Calu3 (cell line): ENCODE data around the gene CNKSR1. TPM values are rescaled to one million over a fixed set of nuclear protein-coding genes. Genes with fewer than 3 reads are reported as not detected.

ENCODE experiments used
- BruUV-seq: library from RNA; stranded (reverse); fragments of 400-500 nt; replicated peaks from 2 replicates; lab custom pipeline; 2021; lab: Mats Ljungman, UMichigan
- CTCF ChIA-PET: fragments of 300-600 bp; sonication (Branson Sonifier 250); formaldehyde crosslinking; loops from one replicate; lab custom pipeline; 2022; ENCODE audit warnings: antibody characterized with exemption; lab: Charles Lee
- DNase-seq: peaks from one replicate; pipeline ENCODE4 v3.0.0; 2022
- H3K27ac Mint-ChIP-seq: one replicate; pipeline ENCODE4 v1.8.0; 2022; ENCODE audit warnings: mixed read lengths; ENCODE audit not compliant: unreplicated experiment
- H3K27me3 Mint-ChIP-seq: one replicate; pipeline ENCODE4 v1.8.0; 2022; ENCODE audit warnings: mixed read lengths; ENCODE audit not compliant: unreplicated experiment
- H3K36me3 Mint-ChIP-seq: one replicate; pipeline ENCODE4 v1.8.0; 2022; ENCODE audit warnings: mild to moderate bottlenecking, moderate library complexity, mixed read lengths; ENCODE audit not compliant: insufficient read depth, unreplicated experiment
- H3K4me1 Mint-ChIP-seq: one replicate; pipeline ENCODE4 v1.8.0; 2022; ENCODE audit warnings: mild to moderate bottlenecking, low read depth, mixed read lengths; ENCODE audit not compliant: unreplicated experiment
- H3K4me3 Mint-ChIP-seq: one replicate; pipeline ENCODE4 v1.8.0; 2022; ENCODE audit warnings: mild to moderate bottlenecking, low read depth, moderate library complexity, mixed read lengths; ENCODE audit not compliant: unreplicated experiment
- H3K9me3 Mint-ChIP-seq: one replicate; pipeline ENCODE4 v1.8.0; 2022; ENCODE audit warnings: low read depth, mixed read lengths; ENCODE audit not compliant: unreplicated experiment
- CTCF ChIP-seq: fragments of 200-600 bp; IDR thresholded peaks from one replicate; pipeline ENCODE4 v1.8.0; 2022; ENCODE audit warnings: antibody characterized with exemption; ENCODE audit not compliant: unreplicated experiment
- intact Hi-C: fragments of 100-400 bp; cut with micrococcal nuclease; formaldehyde crosslinking; loops from one replicate; pipeline ENCODE4 v1.10.0; 2022; ENCODE audit not compliant: unreplicated experiment
- total RNA-seq: library from RNA; stranded (reverse); gene quantifications from 2 replicates; pipeline ENCODE4 v1.2.3, GENCODE V29; 2022

The CNKSR1 gene
- total RNA-seq, 1 experiment from 2014 or later = 28.1 TPM

- no TSS peak for BruUV-seq
- CTCF ChIA-PET = no interaction called here
- peaks cover 5% of the 10 kb centered on the region for H3K36me3 Mint-ChIP-seq
- intact Hi-C loops = no loop called here
- H3K27ac Mint-ChIP-seq = no peak within 1 kb of the TSS
- H3K4me3 Mint-ChIP-seq = no peak within 1 kb of the TSS
- no peak for DNase-seq
- TF ChIP-seq CTCF = no peak
- H3K27me3 Mint-ChIP-seq = peaks cover 18% of the 10 kb centered on the region
- no peaks in the 10 kb centered on the region for H3K9me3 Mint-ChIP-seq
- H3K4me1 Mint-ChIP-seq = no peaks in the 10 kb centered on the region
Measured at GRCh38 chr1:26158908-26159742, 18.2 kb upstream of the CNKSR1 start, which contains the start of gene FAM110D. FAM110D (plus strand) TSS chr1:26159079; CDS start chr1:26161292, 2,213 bp downstream.

DNA sequence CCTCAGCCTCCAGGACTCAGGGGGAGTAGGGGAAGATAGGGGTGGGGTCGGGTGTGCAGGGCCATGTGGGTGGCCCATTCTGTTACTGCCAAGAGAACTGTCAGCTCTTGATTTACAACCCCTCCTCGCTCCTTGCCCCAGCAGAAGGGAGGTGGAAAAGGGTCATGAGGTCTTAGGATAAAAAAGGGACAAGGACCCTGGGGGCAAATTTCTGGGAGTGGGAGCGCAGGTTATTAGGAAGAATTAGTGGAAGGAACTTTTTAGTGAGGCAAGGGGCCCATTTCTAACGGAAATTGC lies 17.6 kb upstream of the CNKSR1 start:
- H3K4me3 Mint-ChIP-seq = no peak overlapping the region
- peaks cover 10% of the 10 kb centered on the region for H3K36me3 Mint-ChIP-seq
- CTCF ChIA-PET = no interaction called here
- H3K9me3 Mint-ChIP-seq = no peaks in the 10 kb centered on the region
- BruUV-seq = no TSS peak
- TF ChIP-seq CTCF = no peak
- intact Hi-C loops = loop anchor here (5.0 kb wide), 1 partner anchor 52 kb away; no protein-coding TSS in a partner anchor
- H3K27me3 Mint-ChIP-seq = peaks cover 18% of the 10 kb centered on the region
- DNase-seq = no peak
- no peak overlapping the region for H3K27ac Mint-ChIP-seq
- H3K4me1 Mint-ChIP-seq = no peaks in the 10 kb centered on the region

- no peak overlapping the region for H3K27ac Mint-ChIP-seq
- TF ChIP-seq CTCF = no peak
- CTCF ChIA-PET = interaction anchor here (0.6 kb wide), 1 partner anchor 271 kb away, joined by 3 read pairs; no protein-coding TSS in a partner anchor
- no peaks in the 10 kb centered on the region for H3K9me3 Mint-ChIP-seq
- peak overlapping the region; percentile 67 for H3K4me3 Mint-ChIP-seq
- H3K27me3 Mint-ChIP-seq = peaks cover 14% of the 10 kb centered on the region
- intact Hi-C loops = loop anchor here (5.0 kb wide), 1 partner anchor 53 kb away; no protein-coding TSS in a partner anchor
- no TSS peak for BruUV-seq
- H3K36me3 Mint-ChIP-seq = peaks cover 11% of the 10 kb centered on the region
- DNase-seq = no peak
- H3K4me1 Mint-ChIP-seq = no peaks in the 10 kb centered on the region
Measured at GRCh38 chr1:26160527-26161414, 16.5 kb upstream of the CNKSR1 start.

GRCh38 chr1:26161415-26162219 lies 15.7 kb upstream of the CNKSR1 start:
- peak; percentile 66 for DNase-seq
- Mint-ChIP-seq H3K4me1 (no peaks in the 10 kb centered on the region), H3K4me3 (peak overlapping the region; percentile 67), H3K9me3 (no peaks in the 10 kb centered on the region), H3K27me3 (peaks cover 13% of the 10 kb centered on the region), H3K27ac (peak overlapping the region; percentile 21), H3K36me3 (peaks cover 11% of the 10 kb centered on the region)
- TF ChIP-seq CTCF = no peak
- BruUV-seq = no TSS peak
- CTCF ChIA-PET = no interaction called here
- intact Hi-C loops = loop anchor here (5.0 kb wide), 1 partner anchor 54 kb away; no protein-coding TSS in a partner anchor
